Fibroblast of skin of back (primary cell): Measurements from ENCODE around the gene TAB3.
"Not testable (repeated sequence)": the region's sequence is repeated elsewhere in the genome, so short reads cannot be mapped to it uniquely, and the experiment has no call there.

Experiments used
- DNase-seq: peaks from one replicate; pipeline ENCODE4 v3.0.0-alpha.2; 2013

TAB3 gene

GRCh38 chrX:30814978-30815377, 74.1 kb downstream of the TAB3 start:
- no peak for DNase-seq

- no peak for DNase-seq
These were observed 76.7 kb downstream of the TAB3 start for GRCh38 chrX:30812326-30812725.

- DNase-seq: no peak
These were observed 82.8 kb downstream of the TAB3 start for GRCh38 chrX:30806187-30806728.

GRCh38 chrX:30804462-30804861, 84.6 kb downstream of the TAB3 start:
- DNase-seq: no peak

- DNase-seq: no peak
These were observed 88.2 kb downstream of the TAB3 start for GRCh38 chrX:30800901-30801300.

GRCh38 chrX:30799327-30799726, 89.7 kb downstream of the TAB3 start:
- DNase-seq: no peak

GRCh38 chrX:30798810-30799209, 90.2 kb downstream of the TAB3 start:
- DNase-seq: no peak

- not testable (repeated sequence) for DNase-seq
These were observed 91.8 kb downstream of the TAB3 start for GRCh38 chrX:30797301-30797700.

GRCh38 chrX:30795981-30796958, 92.8 kb downstream of the TAB3 start:
- DNase-seq: no peak

- DNase-seq: no peak
These were observed 94.6 kb downstream of the TAB3 start for GRCh38 chrX:30794497-30794896.

GRCh38 chrX:30793767-30794103, 95.3 kb downstream of the TAB3 start:
- DNase-seq: no peak

GRCh38 chrX:30793075-30793766, 95.8 kb downstream of the TAB3 start:
- DNase-seq: no peak

GRCh38 chrX:30791296-30792278, 97.5 kb downstream of the TAB3 start:
- no peak for DNase-seq

GRCh38 chrX:30787012-30787411, 102.0 kb downstream of the TAB3 start:
- no peak for DNase-seq

GRCh38 chrX:30786374-30786773, 102.7 kb downstream of the TAB3 start:
- DNase-seq: no peak

- no peak for DNase-seq
These were observed 107.2 kb downstream of the TAB3 start for GRCh38 chrX:30781711-30782444.

GRCh38 chrX:30779453-30780030, 109.5 kb downstream of the TAB3 start:
- DNase-seq: no peak

GRCh38 chrX:30777575-30777974, 111.5 kb downstream of the TAB3 start:
- no peak for DNase-seq
